SK-N-SH treated with all-trans-retinoic acid at 6 μM for 48 hours (cell line): Measurements from ENCODE around the gene GNAQ.

Source experiments
- BACH2 ChIP-seq: fragments of 250-450 bp; sonication (Bioruptor Pico); IDR thresholded peaks from 2 replicates; pipeline ENCODE4 v1.9.0; 2021; ENCODE audit warnings: mild to moderate bottlenecking, borderline replicate concordance
- GLIS3 ChIP-seq: fragments of 250-450 bp; sonication (Bioruptor Pico); IDR thresholded peaks from 2 replicates; pipeline ENCODE4 v1.5.0; 2020; ENCODE audit warnings: mild to moderate bottlenecking, moderate library complexity
- ZNF565 ChIP-seq: fragments of 450-650 bp; formaldehyde crosslinking; conservative IDR thresholded peaks from 2 replicates; pipeline ENCODE4 v1.5.0; 2020; ENCODE audit warnings: low read depth, mild to moderate bottlenecking, moderate library complexity
- TF ChIP-seq, protein P1 (sequence below): fragments of 250-450 bp; sonication (Bioruptor Pico); IDR thresholded peaks from 2 replicates; pipeline ENCODE4 v1.5.0; 2020; ENCODE audit warnings: mild to moderate bottlenecking, moderate library complexity

DNA sequence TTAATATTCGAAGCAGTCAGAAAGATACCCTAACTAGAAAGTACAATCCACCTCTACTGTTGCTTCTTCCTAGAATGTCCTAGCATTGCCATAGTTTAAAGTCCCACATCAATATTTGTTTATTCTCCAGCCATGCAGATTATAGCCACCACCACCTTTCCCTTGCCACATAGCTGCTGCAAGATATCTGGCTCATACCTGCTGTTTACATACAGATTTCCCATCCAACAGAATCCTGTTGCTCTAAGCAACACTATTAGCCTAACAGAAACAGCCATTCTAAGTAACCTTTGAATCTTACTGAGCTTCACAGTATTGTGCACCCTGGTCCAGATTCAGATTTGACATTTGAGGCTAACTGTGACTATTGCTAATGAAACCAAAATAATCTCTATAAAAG, 45.6 kb downstream of the GNAQ start:
- TF ChIP-seq BACH2 (CRISPR knock-in tag) (no peak), ZNF565 (CRISPR knock-in tag) (no peak), GLIS3 (CRISPR knock-in tag) (no peak)
- TF ChIP-seq, protein P1, sequence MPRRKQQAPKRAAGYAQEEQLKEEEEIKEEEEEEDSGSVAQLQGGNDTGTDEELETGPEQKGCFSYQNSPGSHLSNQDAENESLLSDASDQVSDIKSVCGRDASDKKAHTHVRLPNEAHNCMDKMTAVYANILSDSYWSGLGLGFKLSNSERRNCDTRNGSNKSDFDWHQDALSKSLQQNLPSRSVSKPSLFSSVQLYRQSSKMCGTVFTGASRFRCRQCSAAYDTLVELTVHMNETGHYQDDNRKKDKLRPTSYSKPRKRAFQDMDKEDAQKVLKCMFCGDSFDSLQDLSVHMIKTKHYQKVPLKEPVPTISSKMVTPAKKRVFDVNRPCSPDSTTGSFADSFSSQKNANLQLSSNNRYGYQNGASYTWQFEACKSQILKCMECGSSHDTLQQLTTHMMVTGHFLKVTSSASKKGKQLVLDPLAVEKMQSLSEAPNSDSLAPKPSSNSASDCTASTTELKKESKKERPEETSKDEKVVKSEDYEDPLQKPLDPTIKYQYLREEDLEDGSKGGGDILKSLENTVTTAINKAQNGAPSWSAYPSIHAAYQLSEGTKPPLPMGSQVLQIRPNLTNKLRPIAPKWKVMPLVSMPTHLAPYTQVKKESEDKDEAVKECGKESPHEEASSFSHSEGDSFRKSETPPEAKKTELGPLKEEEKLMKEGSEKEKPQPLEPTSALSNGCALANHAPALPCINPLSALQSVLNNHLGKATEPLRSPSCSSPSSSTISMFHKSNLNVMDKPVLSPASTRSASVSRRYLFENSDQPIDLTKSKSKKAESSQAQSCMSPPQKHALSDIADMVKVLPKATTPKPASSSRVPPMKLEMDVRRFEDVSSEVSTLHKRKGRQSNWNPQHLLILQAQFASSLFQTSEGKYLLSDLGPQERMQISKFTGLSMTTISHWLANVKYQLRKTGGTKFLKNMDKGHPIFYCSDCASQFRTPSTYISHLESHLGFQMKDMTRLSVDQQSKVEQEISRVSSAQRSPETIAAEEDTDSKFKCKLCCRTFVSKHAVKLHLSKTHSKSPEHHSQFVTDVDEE (CRISPR knock-in tag) = no peak
